ENCODE measurements around the gene C6orf89.

DNA sequence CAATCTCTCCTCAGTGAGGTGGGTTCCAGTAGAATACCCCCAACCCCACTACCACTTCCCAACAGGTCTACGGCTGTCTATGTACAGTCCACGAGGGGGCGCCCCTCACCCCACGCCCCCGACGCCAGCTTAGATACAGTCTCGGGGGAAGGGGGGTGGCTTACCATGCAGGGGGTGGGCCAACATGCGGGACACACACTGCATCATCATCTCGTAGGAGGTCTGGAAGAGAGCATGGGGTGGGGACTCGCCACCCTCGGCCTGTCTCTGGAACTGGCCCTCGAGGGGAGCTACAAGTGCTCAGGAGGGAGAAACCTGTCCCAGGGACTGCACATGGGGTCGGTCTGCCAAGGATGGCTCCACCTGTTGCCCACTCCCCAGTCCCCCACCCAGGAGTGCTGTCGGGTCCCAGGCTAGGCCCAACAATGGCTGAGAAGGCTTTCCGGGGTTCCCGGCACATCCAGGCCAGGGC, 91.8 kb downstream of the C6orf89 start:
- TF ChIP-seq EZH2 (IDR thresholded peaks at IDR 0.05; ENCODE audit: insufficient read depth, poor library complexity, severe bottlenecking), result no peak
- no peak for TF ChIP-seq EZH2phosphoT487 (IDR thresholded peaks at IDR 0.05; ENCODE audit: insufficient read depth, low read depth)
